Activated CD4-positive, alpha-beta T cell treated with anti-CD3 and anti-CD28 coated beads, Interleukin-2, amount 10 ng/mL, durations not matched to agents 24 days and 14 days (primary cell): ENCODE measurements around the gene PPP1R1B. TPM values are rescaled to one million over a fixed set of nuclear protein-coding genes. Genes with fewer than 3 reads are reported as not detected.

Experiments used
- DNase-seq: peaks from one replicate; pipeline ENCODE4 v3.0.0; 2022
- H3K27ac Mint-ChIP-seq: one replicate; pipeline ENCODE4 v1.8.0; 2022; ENCODE audit warnings: mild to moderate bottlenecking, mixed read lengths
- H3K27me3 Mint-ChIP-seq: one replicate; pipeline ENCODE4 v1.8.0; 2022; ENCODE audit warnings: mixed read lengths
- H3K36me3 Mint-ChIP-seq: one replicate; pipeline ENCODE4 v1.8.0; 2022; ENCODE audit warnings: low read depth, mild to moderate bottlenecking, mixed read lengths
- H3K4me1 Mint-ChIP-seq: one replicate; pipeline ENCODE4 v1.8.0; 2021; ENCODE audit warnings: mixed read lengths
- H3K4me3 Mint-ChIP-seq: one replicate; pipeline ENCODE4 v1.8.0; 2022; ENCODE audit warnings: mild to moderate bottlenecking, moderate library complexity, mixed read lengths
- H3K9me3 Mint-ChIP-seq: one replicate; pipeline ENCODE4 v1.8.0; 2021; ENCODE audit warnings: mixed read lengths
- intact Hi-C: fragments of 100-400 bp; cut with micrococcal nuclease; formaldehyde crosslinking; loops from one replicate; pipeline ENCODE4 v1.15.1; 2023
- total RNA-seq: library from RNA; stranded (reverse); gene quantifications from 2 replicates; pipeline ENCODE4 v1.2.3, GENCODE V29; 2022

PPP1R1B gene
- total RNA-seq, 1 donor from 2014 or later = not detected

DNA sequence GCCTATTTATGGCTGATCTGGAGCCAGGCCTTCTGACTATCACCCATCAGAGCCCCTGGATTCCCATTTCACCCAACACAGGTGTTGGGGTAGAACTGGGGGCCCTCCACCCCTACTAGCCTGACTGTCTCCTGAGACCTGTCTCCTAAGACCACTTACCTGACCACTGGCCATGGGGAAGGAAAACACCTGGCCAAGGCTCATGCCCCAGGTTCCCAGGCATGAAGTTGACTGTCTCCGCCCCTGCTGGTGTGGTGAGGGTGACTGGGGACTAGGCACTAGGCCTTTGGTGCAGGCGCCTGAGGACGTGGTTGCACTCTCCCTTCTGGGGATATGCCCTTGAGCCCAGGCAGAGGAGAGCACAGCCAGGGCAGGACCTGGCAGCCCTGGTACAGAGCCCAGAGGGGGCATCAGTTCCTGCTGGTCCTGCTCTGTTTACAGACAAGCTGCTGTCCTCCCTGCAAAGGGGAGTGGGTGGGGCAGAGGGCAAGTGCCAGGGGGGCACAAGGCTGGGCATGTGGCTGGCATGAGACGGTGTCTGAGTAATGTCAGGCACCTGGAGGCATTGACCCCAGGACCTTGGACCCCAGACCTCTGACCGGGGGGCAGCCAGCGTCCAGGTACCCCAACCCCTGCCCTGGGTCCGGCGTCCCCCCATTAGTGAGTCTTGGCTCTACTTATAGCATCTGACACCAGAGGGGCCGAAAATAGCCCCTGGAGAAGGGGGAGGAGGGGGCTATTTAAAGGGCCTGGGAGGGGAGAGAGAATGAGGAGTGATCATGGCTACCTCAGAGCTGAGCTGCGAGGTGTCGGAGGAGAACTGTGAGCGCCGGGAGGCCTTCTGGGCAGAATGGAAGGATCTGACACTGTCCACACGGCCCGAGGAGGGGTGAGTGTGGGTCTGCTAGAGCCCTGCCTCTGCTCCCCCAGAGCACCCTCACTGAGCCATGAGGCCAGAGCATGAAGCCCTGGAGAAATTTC lies 38.1 kb downstream of the PPP1R1B start, which contains the start of gene TCAP:
Gene TCAP, plus strand, starts transcription at position 769 of the 981 bp plus-strand sequence. Its CDS starts 11 bp downstream, at position 780.
- intact Hi-C loops = no loop called here
- Mint-ChIP-seq H3K36me3 (peaks cover 7% of the 10 kb centered on the region), H3K27ac (peak within 1 kb of the TSS; percentile 15)

DNA sequence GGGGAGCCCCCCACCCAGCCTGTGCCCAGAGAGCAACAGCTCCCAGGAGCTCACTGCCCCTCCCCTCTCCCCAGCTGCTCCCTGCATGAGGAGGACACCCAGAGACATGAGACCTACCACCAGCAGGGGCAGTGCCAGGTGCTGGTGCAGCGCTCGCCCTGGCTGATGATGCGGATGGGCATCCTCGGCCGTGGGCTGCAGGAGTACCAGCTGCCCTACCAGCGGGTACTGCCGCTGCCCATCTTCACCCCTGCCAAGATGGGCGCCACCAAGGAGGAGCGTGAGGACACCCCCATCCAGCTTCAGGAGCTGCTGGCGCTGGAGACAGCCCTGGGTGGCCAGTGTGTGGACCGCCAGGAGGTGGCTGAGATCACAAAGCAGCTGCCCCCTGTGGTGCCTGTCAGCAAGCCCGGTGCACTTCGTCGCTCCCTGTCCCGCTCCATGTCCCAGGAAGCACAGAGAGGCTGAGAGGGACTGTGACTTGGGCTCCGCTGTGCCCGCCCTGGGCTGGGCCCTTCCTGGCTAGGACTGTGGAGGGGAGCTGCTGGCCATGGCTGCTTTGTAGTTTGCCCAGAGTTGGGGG lies 39.0 kb downstream of the PPP1R1B start:
- Mint-ChIP-seq H3K4me3 (no peak overlapping the region), H3K4me1 (peaks cover 4% of the 10 kb centered on the region), H3K9me3 (no peaks in the 10 kb centered on the region), H3K36me3 (peaks cover 7% of the 10 kb centered on the region), H3K27ac (peak overlapping the region; percentile 15), H3K27me3 (peaks cover 29% of the 10 kb centered on the region)
- no peak for DNase-seq
- intact Hi-C loops = no loop called here

More for the DNA sequence above, 38.1 kb downstream of the PPP1R1B start, which contains the start of gene TCAP:
- peaks cover 4% of the 10 kb centered on the region for H3K4me1 Mint-ChIP-seq
- no peak within 1 kb of the TSS for H3K4me3 Mint-ChIP-seq
- no peaks in the 10 kb centered on the region for H3K9me3 Mint-ChIP-seq
- H3K27me3 Mint-ChIP-seq = peaks cover 25% of the 10 kb centered on the region
- DNase-seq = no peak

DNA sequence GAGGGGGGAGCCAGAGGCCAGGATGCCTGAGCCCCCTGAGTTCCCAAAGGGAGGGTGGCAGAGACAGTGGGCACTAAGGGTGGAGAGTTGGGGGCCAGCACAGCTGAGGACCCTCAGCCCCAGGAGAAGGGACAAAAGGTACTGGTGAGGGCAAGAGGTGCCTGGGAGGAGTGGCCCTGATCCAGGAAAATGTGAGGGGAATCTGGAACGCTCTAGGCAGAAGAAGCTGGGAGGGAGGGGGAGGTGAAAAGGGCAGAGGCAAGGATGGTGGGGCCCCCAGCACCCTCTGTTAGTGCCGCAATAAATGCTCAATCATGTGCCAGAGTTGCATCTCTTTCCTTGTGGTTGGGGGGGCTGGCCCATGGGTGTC lies 39.5 kb downstream of the PPP1R1B start:
- Mint-ChIP-seq H3K27me3 (peaks cover 29% of the 10 kb centered on the region), H3K9me3 (no peaks in the 10 kb centered on the region)

GRCh38 chr17:39666601-39667261 lies 40.0 kb downstream of the PPP1R1B start:
- Mint-ChIP-seq H3K27ac (no peak overlapping the region), H3K36me3 (peaks cover 1% of the 10 kb centered on the region), H3K4me3 (peak overlapping the region; percentile 48), H3K4me1 (peaks cover 5% of the 10 kb centered on the region), H3K27me3 (peaks cover 29% of the 10 kb centered on the region), H3K9me3 (no peaks in the 10 kb centered on the region)
- intact Hi-C loops = no loop called here
- DNase-seq = no peak

More for the DNA sequence above, 39.5 kb downstream of the PPP1R1B start:
- intact Hi-C loops = no loop called here
- peaks cover 6% of the 10 kb centered on the region for H3K36me3 Mint-ChIP-seq
- H3K27ac Mint-ChIP-seq = peak overlapping the region; percentile 15
- DNase-seq = no peak
- H3K4me1 Mint-ChIP-seq = peaks cover 4% of the 10 kb centered on the region
- no peak overlapping the region for H3K4me3 Mint-ChIP-seq

- Mint-ChIP-seq H3K27ac (no peak overlapping the region), H3K36me3 (peaks cover 1% of the 10 kb centered on the region), H3K4me3 (peak overlapping the region; percentile 73), H3K27me3 (peaks cover 32% of the 10 kb centered on the region), H3K9me3 (no peaks in the 10 kb centered on the region), H3K4me1 (peaks cover 8% of the 10 kb centered on the region)
- no peak for DNase-seq
- intact Hi-C loops = no loop called here
Observed at GRCh38 chr17:39667262-39667944, 40.7 kb downstream of the PPP1R1B start.

GRCh38 chr17:39667945-39668924 lies 41.5 kb downstream of the PPP1R1B start, which contains the start of gene PNMT:
Gene PNMT, plus strand, starts transcription at chr17:39668453. Its CDS starts 23 bp downstream, at chr17:39668476.
- Mint-ChIP-seq H3K4me1 (peaks cover 8% of the 10 kb centered on the region), H3K9me3 (no peaks in the 10 kb centered on the region), H3K27me3 (peaks cover 32% of the 10 kb centered on the region), H3K27ac (no peak within 1 kb of the TSS), H3K36me3 (peaks cover under 1% of the 10 kb centered on the region), H3K4me3 (peak within 1 kb of the TSS; percentile 73)
- peak; percentile 91 for DNase-seq
- intact Hi-C loops = no loop called here

DNA sequence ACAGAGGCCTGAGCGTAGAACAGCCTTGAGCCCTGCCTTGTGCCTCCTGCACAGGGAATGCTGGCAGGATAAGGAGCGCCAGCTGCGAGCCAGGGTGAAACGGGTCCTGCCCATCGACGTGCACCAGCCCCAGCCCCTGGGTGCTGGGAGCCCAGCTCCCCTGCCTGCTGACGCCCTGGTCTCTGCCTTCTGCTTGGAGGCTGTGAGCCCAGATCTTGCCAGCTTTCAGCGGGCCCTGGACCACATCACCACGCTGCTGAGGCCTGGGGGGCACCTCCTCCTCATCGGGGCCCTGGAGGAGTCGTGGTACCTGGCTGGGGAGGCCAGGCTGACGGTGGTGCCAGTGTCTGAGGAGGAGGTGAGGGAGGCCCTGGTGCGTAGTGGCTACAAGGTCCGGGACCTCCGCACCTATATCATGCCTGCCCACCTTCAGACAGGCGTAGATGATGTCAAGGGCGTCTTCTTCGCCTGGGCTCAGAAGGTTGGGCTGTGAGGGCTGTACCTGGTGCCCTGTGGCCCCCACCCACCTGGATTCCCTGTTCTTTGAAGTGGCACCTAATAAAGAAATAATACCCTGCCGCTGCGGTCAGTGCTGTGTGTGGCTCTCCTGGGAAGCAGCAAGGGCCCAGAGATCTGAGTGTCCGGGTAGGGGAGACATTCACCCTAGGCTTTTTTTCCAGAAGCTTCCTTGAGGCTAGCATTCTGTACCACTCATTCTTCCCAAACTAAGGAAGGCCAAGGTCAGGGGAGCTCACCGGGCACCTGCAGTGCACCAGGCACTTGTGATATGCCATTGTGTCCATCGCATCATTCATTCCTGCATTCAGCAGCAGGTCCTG lies 43.4 kb downstream of the PPP1R1B start:
- H3K4me1 Mint-ChIP-seq = peaks cover 8% of the 10 kb centered on the region
- H3K27me3 Mint-ChIP-seq = peaks cover 32% of the 10 kb centered on the region
- no peaks in the 10 kb centered on the region for H3K9me3 Mint-ChIP-seq
- intact Hi-C loops = no loop called here
- no peak for DNase-seq
- no peak overlapping the region for H3K27ac Mint-ChIP-seq
- H3K4me3 Mint-ChIP-seq = no peak overlapping the region
- H3K36me3 Mint-ChIP-seq = no peaks in the 10 kb centered on the region

- peaks cover 12% of the 10 kb centered on the region for H3K4me1 Mint-ChIP-seq
- DNase-seq = no peak
- intact Hi-C loops = no loop called here
- H3K27ac Mint-ChIP-seq = no peak overlapping the region
- H3K27me3 Mint-ChIP-seq = peaks cover 32% of the 10 kb centered on the region
- no peak overlapping the region for H3K4me3 Mint-ChIP-seq
- H3K36me3 Mint-ChIP-seq = no peaks in the 10 kb centered on the region
- H3K9me3 Mint-ChIP-seq = no peaks in the 10 kb centered on the region
Observed at GRCh38 chr17:39670746-39671145, 44.0 kb downstream of the PPP1R1B start.

DNA sequence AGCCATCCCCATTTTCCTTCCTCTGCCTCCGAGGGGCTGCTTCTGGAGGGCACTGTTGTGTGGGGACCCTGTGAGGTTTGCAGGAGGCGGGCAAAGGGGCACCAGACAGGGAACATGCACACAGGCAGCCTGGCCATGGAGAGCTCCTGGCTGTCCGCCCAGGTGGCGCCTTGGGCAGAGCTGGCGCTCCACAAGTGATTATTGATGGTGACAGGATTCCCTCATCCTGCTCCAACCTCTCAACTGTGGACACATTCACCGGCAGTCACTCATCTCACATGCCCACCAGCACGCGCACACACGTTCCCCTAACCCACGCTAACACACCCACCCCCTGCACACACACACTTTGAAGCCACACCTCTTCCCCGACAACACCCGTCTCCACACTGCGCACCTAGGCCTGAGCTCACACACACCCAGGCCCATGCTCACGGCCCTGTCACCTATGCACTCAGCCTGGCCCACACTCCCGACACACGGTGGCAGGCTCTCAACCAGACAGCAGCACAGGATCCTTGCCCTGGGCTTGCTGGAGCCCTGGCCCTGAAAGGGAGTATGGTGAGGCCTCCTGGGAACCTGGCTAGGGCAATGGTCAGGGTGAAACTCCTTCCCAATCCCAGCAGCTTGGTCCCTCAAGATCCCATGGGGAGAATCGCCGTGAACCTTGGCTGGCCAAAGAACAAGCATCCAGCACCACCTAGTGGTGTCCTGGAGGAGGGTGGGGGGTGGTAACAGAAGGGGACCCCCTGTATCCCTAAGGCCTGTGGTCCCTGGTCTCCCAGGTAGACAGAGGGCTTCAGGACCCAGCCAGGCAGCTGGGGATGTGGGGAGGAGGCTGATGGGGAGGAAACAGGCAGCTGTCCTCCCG lies 45.1 kb downstream of the PPP1R1B start:
- no peaks in the 10 kb centered on the region for H3K36me3 Mint-ChIP-seq
- no peak overlapping the region for H3K27ac Mint-ChIP-seq
- intact Hi-C loops = no loop called here
- no peak overlapping the region for H3K4me3 Mint-ChIP-seq
- H3K27me3 Mint-ChIP-seq = peaks cover 23% of the 10 kb centered on the region
- H3K4me1 Mint-ChIP-seq = peaks cover 22% of the 10 kb centered on the region
- DNase-seq = no peak
- no peaks in the 10 kb centered on the region for H3K9me3 Mint-ChIP-seq

- Mint-ChIP-seq H3K27me3 (peaks cover 20% of the 10 kb centered on the region), H3K9me3 (no peaks in the 10 kb centered on the region), H3K4me3 (no peak overlapping the region), H3K36me3 (peaks cover 6% of the 10 kb centered on the region), H3K27ac (no peak overlapping the region), H3K4me1 (peaks cover 28% of the 10 kb centered on the region)
- DNase-seq = no peak
- intact Hi-C loops = no loop called here
Observed at GRCh38 chr17:39672522-39673334, 46.0 kb downstream of the PPP1R1B start.
